Measurements from ENCODE around the gene NDFIP2.

DNA sequence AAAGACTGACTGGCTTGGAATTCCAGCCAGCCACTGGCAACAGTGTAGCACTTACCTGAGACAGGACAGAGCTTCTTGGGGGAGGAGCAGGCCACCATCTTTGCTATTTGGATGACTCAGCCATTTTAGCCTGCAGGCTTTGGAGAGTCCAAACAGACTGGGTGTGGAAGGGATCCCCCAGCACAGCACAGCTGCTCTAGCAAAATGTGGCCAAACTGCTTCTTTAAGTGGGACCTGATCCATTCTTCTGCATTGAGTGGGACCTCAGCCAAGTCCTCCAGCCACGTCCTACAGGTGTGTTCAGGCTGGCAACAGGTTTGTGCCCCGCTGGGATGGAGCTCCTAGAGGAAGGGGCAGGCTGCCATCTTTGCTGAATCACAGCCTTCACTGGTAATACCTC lies 80.0 kb downstream of the NDFIP2 start:
- TF ChIP-seq, protein P1, sequence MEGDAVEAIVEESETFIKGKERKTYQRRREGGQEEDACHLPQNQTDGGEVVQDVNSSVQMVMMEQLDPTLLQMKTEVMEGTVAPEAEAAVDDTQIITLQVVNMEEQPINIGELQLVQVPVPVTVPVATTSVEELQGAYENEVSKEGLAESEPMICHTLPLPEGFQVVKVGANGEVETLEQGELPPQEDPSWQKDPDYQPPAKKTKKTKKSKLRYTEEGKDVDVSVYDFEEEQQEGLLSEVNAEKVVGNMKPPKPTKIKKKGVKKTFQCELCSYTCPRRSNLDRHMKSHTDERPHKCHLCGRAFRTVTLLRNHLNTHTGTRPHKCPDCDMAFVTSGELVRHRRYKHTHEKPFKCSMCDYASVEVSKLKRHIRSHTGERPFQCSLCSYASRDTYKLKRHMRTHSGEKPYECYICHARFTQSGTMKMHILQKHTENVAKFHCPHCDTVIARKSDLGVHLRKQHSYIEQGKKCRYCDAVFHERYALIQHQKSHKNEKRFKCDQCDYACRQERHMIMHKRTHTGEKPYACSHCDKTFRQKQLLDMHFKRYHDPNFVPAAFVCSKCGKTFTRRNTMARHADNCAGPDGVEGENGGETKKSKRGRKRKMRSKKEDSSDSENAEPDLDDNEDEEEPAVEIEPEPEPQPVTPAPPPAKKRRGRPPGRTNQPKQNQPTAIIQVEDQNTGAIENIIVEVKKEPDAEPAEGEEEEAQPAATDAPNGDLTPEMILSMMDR (IDR thresholded peaks at IDR 0.05 in 2 of 3, conservative IDR thresholded peaks at IDR 0.05 in 1 of 3; ENCODE audit: control insufficient read depth in 2 of 3, extremely low read depth in 1 of 3, insufficient read depth in 1 of 3, low read depth in 3 of 3, low read length in 3 of 3): no peak
- TF ChIP-seq SP1 (IDR thresholded peaks at IDR 0.05; ENCODE audit: low read depth, low read length) (no peak), POLR2AphosphoS2 (IDR thresholded peaks at IDR 0.05; ENCODE audit: low read depth, low read length) (no peak), ETV6 (conservative IDR thresholded peaks at IDR 0.05 in 1 of 2, IDR thresholded peaks at IDR 0.05 in 1 of 2; ENCODE audit: borderline replicate concordance in 1 of 2, low read depth in 1 of 2) (no peak), CHD4 (IDR thresholded peaks at IDR 0.05) (no peak), SUZ12 (IDR thresholded peaks at IDR 0.05; ENCODE audit: unreplicated experiment) (no peak), YY1 (IDR thresholded peaks at IDR 0.05; ENCODE audit: low read depth, low read length) (no peak), EP300 (IDR thresholded peaks at IDR 0.05; ENCODE audit: borderline replicate concordance in 1 of 2, control insufficient read depth in 1 of 2, low read depth in 2 of 2, low read length in 2 of 2) (no peak), POLR2AphosphoS5 (IDR thresholded peaks at IDR 0.05; ENCODE audit: low read length) (no peak)
- TF ChIP-seq, protein P2, sequence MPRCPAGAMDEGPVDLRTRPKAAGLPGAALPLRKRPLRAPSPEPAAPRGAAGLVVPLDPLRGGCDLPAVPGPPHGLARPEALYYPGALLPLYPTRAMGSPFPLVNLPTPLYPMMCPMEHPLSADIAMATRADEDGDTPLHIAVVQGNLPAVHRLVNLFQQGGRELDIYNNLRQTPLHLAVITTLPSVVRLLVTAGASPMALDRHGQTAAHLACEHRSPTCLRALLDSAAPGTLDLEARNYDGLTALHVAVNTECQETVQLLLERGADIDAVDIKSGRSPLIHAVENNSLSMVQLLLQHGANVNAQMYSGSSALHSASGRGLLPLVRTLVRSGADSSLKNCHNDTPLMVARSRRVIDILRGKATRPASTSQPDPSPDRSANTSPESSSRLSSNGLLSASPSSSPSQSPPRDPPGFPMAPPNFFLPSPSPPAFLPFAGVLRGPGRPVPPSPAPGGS (IDR thresholded peaks at IDR 0.05; ENCODE audit: borderline replicate concordance, insufficient read depth, low read depth, low read length, poor library complexity, severe bottlenecking): no peak
- TF ChIP-seq, protein P3, sequence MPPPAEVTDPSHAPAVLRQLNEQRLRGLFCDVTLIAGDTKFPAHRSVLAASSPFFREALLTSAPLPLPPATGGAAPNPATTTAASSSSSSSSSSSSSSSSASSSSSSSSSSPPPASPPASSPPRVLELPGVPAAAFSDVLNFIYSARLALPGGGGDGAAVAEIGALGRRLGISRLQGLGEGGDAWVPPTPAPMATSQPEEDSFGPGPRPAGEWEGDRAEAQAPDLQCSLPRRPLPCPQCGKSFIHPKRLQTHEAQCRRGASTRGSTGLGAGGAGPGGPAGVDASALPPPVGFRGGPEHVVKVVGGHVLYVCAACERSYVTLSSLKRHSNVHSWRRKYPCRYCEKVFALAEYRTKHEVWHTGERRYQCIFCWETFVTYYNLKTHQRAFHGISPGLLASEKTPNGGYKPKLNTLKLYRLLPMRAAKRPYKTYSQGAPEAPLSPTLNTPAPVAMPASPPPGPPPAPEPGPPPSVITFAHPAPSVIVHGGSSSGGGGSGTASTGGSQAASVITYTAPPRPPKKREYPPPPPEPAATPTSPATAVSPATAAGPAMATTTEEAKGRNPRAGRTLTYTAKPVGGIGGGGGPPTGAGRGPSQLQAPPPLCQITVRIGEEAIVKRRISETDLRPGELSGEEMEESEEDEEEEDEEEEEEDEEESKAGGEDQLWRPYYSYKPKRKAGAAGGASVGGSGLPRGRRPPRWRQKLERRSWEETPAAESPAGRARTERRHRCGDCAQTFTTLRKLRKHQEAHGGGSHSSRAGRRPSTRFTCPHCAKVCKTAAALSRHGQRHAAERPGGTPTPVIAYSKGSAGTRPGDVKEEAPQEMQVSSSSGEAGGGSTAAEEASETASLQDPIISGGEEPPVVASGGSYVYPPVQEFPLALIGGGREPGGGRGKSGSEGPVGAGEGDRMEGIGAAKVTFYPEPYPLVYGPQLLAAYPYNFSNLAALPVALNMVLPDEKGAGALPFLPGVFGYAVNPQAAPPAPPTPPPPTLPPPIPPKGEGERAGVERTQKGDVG (CRISPR knock-in tag; IDR thresholded peaks at IDR 0.05): no peak
- TF ChIP-seq, protein P4, sequence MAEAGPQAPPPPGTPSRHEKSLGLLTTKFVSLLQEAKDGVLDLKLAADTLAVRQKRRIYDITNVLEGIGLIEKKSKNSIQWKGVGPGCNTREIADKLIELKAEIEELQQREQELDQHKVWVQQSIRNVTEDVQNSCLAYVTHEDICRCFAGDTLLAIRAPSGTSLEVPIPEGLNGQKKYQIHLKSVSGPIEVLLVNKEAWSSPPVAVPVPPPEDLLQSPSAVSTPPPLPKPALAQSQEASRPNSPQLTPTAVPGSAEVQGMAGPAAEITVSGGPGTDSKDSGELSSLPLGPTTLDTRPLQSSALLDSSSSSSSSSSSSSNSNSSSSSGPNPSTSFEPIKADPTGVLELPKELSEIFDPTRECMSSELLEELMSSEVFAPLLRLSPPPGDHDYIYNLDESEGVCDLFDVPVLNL (IDR thresholded peaks at IDR 0.05; ENCODE audit: low read depth, low read length): no peak
- TF ChIP-seq, protein P5, sequence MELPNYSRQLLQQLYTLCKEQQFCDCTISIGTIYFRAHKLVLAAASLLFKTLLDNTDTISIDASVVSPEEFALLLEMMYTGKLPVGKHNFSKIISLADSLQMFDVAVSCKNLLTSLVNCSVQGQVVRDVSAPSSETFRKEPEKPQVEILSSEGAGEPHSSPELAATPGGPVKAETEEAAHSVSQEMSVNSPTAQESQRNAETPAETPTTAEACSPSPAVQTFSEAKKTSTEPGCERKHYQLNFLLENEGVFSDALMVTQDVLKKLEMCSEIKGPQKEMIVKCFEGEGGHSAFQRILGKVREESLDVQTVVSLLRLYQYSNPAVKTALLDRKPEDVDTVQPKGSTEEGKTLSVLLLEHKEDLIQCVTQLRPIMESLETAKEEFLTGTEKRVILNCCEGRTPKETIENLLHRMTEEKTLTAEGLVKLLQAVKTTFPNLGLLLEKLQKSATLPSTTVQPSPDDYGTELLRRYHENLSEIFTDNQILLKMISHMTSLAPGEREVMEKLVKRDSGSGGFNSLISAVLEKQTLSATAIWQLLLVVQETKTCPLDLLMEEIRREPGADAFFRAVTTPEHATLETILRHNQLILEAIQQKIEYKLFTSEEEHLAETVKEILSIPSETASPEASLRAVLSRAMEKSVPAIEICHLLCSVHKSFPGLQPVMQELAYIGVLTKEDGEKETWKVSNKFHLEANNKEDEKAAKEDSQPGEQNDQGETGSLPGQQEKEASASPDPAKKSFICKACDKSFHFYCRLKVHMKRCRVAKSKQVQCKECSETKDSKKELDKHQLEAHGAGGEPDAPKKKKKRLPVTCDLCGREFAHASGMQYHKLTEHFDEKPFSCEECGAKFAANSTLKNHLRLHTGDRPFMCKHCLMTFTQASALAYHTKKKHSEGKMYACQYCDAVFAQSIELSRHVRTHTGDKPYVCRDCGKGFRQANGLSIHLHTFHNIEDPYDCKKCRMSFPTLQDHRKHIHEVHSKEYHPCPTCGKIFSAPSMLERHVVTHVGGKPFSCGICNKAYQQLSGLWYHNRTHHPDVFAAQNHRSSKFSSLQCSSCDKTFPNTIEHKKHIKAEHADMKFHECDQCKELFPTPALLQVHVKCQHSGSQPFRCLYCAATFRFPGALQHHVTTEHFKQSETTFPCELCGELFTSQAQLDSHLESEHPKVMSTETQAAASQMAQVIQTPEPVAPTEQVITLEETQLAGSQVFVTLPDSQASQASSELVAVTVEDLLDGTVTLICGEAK (IDR thresholded peaks at IDR 0.05; ENCODE audit: borderline replicate concordance): no peak
